Measurements from ENCODE around the gene SPP2.
A peak's percentile ranks its signal among the peaks of the same experiment; 100 is the strongest.

Gene SPP2

DNA sequence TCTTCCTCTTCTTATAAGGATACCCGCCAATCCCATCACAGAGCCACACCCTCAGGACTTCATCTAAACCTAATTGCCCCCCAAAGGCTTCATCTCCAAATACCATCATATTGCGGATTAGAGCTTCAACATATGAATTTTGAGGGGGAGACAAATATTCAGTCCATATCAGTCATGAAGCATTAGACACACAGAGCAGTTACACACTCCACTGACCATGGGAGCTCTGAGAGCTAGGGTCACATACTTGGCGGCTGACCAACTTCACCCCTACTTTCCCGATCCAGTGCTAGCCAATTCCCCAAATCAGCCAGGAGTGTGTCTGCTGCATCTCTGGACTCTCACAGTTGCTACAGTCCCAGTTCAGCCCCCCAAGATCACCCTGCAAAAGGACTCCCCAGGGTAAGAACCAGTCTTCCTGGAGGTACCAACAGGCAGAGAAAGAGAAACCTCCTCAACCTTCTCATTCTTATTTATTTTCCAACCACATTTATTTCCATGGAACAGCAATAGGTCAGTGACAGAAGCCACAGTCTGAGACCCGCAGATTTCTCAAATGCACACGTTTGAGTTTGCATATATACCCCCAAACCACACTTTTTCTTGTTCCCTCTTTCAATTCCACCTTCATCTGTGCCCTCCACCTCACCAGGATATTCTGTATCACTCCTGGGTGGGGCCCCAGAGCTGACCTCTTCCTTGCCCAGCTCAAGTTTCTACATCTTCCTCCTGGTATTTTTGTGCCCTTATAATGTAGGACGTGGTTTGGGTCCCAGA, 33.3 kb downstream of the SPP2 start:
- H3K27ac ChIP-seq = no peak overlapping the region
- no peak for DNase-seq (ENCODE audit: low read depth, low spot score)

DNA sequence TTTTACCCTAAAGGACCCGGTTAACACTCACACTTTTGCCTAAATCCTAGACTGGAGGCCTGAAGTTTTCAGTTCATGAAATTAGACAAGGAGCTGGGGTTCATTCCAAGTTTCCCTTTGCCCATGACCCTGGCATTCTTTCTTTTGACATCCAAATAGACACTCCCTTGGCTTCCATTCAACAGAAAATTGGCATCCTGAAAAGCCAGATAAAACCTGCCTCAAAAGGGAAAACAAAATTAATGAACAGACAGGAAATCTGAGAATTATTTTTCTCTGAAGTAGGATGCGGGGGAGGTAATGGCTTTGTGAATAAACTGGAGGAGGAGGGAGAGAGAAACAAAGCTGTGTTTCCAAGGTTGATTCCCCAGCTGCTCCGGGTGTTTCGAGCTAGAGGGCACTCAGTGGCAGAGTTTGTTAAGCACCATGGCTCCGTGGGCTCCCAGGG, 41.0 kb downstream of the SPP2 start:
- no peak for DNase-seq (ENCODE audit: low read depth, low spot score)
- H3K27ac ChIP-seq = peak overlapping the region; percentile 38

DNA sequence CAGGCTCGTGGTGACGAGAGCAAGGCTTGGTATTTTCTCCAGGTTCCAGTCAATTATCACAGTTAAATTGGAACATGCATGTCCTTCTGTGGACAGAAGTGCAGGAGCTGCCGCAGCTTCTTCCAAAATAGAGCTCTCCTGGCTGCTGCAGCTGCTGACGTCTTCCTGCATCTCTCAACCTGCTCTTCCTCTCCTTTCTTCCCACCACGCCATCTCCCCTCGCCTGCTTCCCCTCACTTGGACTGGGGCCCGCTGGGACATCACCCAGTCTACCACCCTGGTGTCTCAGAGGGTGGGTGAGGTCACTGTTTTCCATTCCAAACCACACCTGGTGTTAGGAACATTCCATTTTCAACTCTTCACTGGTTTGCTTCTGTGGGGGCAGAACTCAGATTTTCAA, 41.4 kb downstream of the SPP2 start:
- H3K27ac ChIP-seq = peak overlapping the region; percentile 38
- DNase-seq (ENCODE audit: low read depth, low spot score) = no peak

DNA sequence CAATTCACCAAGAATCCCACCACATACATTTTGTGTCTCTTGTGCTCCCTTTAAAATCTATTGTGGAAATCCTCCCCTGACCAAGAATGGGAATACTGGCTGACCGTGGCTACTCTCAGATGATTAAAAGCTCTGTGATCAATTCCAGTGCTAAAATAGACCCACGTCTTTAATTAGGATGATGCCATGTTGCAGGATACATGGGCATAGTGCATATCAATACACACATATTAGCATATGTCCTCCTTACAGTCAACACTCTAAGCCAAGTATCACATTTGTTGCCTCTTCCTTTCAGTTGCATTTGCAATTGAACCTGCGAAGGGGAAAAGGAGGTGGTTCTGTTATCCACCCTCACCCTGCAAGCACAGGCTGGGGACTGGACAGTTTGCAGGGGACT, 41.8 kb downstream of the SPP2 start:
- DNase-seq (ENCODE audit: low read depth, low spot score) = no peak

DNA sequence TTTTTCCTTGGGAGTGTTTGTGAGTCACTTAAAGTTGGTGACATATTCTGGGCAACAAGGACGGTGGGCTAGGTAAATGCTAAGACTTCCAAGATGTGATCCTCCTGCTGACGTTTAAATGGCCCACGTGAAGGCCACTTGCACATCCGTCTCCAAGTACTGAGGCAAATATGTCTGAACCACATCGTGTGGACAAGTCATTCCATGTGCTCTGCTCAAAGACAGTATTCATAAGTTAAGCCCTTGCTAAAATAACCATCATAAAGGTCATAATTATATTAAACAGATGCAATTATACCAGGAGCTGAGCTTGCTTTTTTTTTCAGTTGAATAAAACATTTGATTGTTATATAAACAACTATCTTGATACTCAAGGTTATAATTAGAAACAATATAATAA, 44.8 kb downstream of the SPP2 start:
- H3K27ac ChIP-seq = no peak overlapping the region
- DNase-seq (ENCODE audit: low read depth, low spot score) = no peak

More for the DNA sequence above, 41.8 kb downstream of the SPP2 start:
- no peak overlapping the region for H3K27ac ChIP-seq

DNA sequence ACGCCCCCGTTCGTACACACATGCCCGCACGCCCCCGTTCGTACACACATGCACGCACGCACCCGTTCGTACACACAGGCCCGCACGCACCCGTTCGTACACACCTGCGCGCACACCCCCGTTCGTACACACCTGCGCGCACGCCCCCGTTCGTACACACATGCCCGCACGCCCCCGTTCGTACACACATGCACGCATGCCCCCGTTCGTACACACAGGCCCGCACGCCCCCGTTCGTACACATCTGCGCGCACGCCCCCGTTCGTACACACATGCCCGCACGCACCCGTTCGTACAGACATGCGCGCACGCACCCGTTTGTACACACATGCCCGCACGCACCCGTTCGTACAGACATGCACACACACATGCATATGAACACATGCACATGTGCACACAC, 45.7 kb downstream of the SPP2 start:
- no peak overlapping the region for H3K27ac ChIP-seq
- no peak for DNase-seq (ENCODE audit: low read depth, low spot score)

DNA sequence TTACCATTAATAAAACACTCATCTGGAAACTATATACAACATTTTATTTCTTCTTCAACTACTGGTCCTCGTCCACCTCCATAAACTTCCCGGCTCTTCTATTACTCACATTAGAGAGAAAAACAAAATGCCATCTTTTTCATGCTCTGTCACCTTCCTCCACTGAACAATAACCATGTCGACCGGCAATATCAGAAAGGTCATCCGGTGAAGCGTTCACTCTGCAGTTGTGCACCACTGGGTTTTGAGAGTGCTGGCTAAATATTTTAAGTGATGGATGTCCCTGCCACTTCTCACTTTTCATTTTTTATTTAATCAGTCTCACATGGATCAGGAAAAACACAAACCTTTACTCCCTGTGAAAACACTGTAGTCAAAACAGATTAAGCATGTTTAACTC, 48.2 kb downstream of the SPP2 start:
- no peak for DNase-seq (ENCODE audit: low read depth, low spot score)

DNA sequence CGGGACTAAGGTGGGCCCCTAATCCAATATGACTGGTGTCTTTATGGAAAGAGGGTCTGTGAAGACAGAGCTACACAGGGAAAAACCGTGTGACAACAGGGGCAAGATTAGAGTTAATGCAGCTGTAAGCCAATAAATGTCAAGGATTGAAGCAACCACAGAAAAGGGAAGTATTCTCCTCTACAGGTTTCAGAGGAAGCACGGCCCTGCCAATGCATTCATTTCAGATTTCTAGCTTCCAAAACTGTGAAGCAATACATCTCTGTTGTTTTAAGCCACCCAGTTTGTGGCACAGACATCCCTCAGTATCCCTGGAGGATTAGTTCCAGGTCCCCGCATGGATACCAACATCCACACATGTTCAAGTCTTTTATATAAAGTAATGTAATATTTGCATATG, 48.8 kb downstream of the SPP2 start:
- no peak overlapping the region for H3K27ac ChIP-seq
- no peak for DNase-seq (ENCODE audit: low read depth, low spot score)

More for the DNA sequence above, 48.2 kb downstream of the SPP2 start:
- no peak overlapping the region for H3K27ac ChIP-seq

DNA sequence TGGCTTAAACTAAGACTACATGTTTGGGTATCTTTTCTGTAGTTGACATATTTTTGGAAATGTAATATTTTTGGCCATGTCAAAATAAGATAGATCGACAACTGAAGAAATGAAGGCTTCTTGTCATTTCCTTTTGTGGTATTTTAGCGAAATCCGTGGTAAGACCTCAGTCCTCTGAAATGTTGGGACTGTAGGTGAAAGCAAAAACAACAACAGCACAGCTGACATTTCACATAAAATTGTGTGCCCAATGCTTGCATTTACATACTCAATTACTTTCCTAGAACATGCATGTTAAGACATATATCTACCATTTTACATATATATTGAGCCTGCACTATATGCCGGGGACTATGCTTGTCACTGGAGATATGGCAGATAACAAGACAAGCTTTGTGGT, 50.2 kb downstream of the SPP2 start:
- no peak overlapping the region for H3K27ac ChIP-seq
- no peak for DNase-seq (ENCODE audit: low read depth, low spot score)

DNA sequence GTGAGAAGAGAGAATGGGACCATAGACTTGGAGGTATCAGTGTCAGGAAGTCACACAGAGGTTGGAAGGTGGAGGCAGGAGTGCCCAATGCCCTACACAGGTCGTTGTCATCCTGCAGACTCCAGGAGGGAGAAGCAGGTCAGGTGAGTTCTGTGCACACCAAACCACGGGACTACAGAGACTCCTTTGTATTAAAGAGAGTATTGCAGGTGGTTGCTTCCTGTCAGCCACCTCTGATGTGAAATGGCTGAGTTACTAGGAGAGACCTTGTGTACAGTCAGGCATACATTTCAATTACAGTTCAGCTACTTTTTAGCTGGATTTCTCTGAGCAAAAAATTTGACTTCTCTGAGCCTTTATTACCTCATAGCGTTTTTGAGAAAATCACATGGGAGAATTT, 51.6 kb downstream of the SPP2 start:
- DNase-seq (ENCODE audit: low read depth, low spot score) = no peak
- H3K27ac ChIP-seq = no peak overlapping the region

DNA sequence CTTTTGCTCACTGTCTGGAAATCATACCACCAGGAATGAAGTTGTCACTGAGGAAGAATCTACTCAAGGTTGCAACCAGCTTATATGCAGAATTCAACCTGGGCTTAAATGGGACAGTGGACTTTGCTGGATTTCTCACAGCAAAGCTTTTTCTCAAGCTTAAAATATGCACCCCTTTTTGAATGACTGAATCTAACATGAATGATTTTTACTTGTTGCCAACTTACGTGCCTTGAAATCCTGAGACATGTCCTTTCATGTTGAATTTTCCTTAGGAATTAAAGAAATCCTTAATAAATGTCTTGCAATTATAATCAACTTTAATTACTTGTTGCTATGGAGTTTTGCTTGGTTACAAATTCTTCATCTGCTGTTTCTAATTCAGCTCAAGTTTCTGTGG, 57.4 kb downstream of the SPP2 start:
- DNase-seq (ENCODE audit: low read depth, low spot score) = no peak
- H3K27ac ChIP-seq = no peak overlapping the region

DNA sequence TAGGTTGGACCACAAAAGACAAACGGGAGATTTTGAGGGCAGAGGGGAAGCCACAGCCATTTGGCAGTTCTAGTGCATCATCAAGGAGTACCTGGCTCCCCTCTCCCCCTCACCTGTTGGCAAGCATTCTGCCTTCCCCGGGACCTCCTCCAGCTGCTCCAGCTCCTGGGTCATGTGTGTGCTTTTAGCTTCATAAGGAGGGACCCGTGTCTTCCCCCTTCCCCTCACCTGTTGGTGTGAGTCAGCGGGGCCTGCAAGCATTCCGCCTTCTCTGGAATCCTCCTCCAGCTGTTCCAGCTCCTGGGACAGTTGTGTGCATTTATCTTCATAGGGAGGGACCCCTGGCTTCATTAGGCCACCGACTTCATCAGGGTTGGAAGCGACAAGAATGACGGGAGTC, 58.8 kb downstream of the SPP2 start:
- DNase-seq (ENCODE audit: low read depth, low spot score) = no peak
- no peak overlapping the region for H3K27ac ChIP-seq

DNA sequence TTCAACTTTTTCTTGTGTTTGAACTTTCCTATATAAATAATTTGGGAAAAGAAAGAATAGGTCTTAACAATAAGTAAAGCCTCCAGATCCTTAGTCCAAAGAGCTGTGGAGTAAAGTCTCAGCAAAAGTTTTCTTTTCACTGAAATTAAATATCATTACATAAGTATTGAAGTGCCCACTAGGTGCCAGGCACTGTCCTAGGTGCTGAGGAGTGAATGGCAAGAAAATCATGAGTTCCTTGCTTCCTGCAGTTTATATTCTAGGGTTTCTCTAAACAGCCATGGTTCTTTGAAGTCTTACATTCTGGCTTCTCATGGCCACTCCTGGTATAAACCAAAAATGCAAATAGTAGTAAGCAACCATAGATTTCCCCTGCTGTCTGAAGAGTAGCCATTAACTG, 59.7 kb downstream of the SPP2 start:
- H3K27ac ChIP-seq = no peak overlapping the region
- no peak for DNase-seq (ENCODE audit: low read depth, low spot score)

DNA sequence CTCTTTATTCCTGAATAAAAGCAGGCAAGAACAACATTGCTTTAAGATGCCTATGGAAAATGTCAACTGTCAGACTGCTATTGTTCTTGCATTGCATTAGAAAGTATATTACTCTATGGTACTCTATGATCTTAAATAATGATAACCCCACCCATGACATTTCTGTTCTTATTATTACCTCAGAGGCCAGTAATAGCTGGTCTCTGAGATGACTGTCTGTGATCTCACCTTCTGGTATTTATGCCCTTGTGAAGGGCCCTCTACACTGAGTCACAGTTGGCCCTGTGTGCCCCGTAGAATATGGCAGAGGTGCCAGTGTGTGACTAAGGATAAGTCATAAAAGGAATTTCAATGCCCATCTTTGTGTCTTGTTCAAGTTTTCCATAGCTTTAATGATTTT, 61.0 kb downstream of the SPP2 start:
- peak; percentile 72 for DNase-seq (ENCODE audit: low read depth, low spot score)

DNA sequence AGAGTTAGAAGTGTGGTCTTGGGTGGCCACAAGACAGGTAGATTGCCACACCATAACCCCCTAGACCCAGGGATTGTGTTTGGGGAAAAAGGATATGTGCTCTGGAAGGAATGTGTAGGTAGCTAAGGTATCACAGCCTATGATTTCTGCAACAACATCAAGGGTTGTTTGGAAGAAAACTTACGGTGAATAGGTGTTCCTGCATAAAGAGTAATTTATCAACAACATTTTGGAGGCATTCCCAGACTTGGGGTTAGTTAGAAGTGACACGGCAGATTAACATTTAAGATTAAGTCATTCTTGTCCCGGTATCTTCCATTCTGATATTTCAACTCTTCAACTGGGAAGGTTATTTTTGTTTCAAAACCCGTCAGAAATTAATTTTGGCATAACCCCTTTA, 65.5 kb downstream of the SPP2 start:
- H3K27ac ChIP-seq = no peak overlapping the region
- DNase-seq (ENCODE audit: low read depth, low spot score) = no peak

More for the DNA sequence above, 61.0 kb downstream of the SPP2 start:
- peak overlapping the region; percentile 48 for H3K27ac ChIP-seq

DNA sequence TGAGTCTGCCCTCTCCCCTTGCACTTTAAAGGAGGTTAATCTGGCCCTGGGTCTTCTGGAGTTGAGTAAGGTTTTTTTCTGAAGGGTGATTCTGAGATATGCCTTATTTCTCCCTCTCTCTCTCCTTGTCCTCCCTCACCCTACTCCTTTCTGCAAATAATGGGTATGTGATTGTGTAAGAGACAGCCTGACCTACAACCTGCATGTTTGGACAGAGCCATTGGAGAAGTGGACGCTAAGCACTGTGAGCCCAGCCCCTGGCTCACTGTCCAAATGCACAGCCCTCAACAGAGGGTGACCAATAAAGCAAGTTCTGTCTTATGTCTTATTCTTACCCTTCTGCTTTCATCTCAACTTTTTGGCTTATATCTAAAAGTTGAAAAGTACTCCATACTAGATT, 71.5 kb downstream of the SPP2 start:
- H3K27ac ChIP-seq = no peak overlapping the region
- DNase-seq (ENCODE audit: low read depth, low spot score) = no peak

DNA sequence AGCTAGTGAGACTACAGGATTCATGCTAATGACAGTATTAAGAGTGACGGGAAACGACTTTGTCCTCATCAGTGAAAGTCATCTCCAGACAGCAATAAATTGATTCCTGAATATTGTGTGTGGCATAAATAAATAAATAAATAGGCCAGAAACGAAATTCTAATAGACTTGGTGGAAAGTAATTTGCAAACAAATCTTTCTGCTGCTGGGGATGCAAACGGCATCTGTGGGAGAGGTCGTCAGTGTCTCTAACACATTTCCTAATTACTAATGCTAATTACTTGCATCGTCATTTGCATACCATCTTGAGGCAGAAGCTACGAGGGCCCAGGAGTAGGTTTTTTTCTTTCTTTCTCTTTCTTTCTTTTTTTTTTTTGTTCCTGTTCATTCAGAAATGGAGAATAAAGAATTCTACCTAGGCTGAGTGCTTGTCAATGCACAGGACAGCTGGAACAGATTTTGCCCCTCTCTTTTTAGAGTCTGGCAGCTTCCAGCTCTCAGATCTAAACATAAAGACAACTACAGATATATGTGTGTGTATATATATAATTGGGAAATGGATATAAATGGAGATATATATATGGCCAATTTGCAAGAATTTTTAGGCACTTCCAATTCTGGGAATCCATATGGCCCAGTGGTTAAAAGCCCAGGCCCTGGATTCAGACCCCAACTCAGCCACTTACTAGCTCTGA, 75.1 kb downstream of the SPP2 start:
- no peak for DNase-seq (ENCODE audit: low read depth, low spot score)
- H3K27ac ChIP-seq = no peak overlapping the region

DNA sequence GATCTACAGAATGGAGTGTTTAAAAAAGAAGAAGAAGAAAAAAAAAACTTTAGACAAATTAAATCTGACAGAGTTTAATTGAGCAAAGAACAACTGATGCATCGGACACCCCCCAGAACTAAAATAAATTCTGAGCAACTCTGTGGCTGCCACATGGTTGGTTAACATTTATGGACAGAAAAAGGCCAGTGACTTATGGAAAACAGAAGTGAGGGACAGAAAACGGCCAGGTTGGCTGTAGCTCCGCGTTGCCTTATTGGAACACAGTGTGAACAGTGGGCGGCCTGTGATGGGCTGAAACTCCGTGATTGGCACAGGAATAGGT, 75.6 kb downstream of the SPP2 start:
- DNase-seq (ENCODE audit: low read depth, low spot score) = no peak

More for the DNA sequence above, 75.6 kb downstream of the SPP2 start:
- no peak overlapping the region for H3K27ac ChIP-seq

Data from epithelial cell of prostate (primary cell).